EL (cell line): ENCODE results near the gene SPDEF.

Source experiments
- DNase-seq: peaks from one replicate; pipeline ENCODE4 v3.0.0-alpha.2; 2016

The SPDEF gene

DNA sequence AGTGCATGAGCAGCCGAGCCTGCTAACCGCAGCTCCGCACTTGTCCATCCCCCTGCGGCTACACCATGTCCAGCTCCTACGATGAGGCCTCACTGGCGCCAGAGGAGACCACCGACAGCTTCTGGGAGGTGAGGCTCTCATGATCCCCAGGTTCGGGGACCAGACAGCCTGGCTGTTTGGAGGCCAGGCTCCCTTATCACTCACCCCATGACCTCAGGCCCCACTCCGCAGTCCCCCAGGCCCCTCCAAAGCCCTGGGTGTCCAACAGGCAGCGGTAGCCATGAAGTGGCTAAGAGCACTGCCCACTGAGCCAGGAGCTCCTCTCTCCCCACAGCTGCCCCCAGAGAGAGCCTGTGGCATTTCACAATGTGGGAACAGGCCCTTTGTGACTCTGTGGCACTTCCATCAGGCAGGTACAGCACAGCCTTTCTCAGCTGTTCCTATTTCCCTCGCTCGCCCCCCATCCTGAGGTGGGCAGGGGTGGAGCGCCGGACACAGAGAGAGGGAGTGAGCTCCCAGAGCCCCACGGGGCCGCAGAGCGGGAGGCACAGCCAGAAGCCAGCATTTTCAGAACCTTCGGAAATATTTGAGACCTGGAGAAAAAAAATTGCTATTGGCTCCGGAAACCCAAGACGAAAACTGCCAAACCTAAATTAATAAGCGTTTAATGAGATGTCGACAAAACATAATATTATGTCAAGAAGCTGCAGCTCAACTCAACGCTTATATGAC is 29.7 kb downstream of the SPDEF start:
- DNase-seq: peak; percentile 7

DNA sequence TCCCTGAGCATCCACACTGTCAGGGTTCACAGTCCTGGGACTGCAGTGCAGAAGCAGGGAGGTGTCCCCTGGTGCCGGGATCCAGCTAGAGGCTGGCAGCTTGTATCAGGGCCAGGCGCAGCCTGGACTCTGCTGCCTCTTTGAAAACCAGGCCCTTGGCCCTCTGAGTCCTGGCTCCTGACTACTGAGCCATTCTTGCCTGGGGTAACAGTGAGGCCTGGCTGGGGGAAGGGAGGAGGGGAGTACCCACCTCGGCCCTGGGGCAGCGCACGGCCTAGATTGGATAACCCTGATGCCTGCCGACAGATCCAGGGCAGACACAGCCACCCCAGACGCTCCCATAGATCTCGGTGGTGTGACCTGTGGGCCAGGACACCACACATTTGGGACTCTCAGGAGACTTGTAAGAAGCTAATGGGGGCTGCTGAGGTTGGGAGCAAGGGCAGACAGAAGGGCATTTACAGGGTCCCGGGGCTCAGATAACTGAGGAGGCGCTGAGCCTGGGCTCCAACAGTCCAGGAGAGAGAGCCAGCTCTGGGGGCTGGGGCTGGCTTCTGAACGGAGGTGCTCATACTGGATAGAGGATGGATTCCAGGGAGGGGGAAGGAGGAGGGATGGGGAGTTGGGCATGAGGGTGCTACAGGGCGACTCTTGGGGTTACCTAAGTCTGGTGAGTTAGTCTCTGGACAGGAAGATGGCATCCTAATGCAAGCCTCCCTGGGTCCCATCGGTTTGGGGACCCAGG is 30.5 kb downstream of the SPDEF start:
- DNase-seq: no peak

DNA sequence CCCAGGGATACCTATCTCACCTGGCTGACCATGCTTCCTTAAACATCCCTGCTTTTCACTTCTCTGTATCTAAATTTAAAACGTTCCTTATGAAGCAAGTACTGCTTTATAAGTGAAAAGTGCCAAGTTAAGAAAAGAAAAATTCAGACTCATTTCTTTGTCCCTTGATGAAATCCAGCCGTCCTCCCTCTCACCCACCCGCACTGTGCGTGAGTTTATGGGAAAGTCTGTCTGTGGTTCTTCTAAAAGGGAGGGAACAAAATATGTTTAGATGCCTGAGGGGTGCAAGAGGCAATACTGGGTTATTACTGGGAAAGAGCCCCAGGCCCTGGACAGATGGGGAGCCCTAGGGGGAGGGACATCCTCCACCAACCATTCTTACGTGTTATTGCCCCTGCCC is 31.2 kb downstream of the SPDEF start:
- no peak for DNase-seq

DNA sequence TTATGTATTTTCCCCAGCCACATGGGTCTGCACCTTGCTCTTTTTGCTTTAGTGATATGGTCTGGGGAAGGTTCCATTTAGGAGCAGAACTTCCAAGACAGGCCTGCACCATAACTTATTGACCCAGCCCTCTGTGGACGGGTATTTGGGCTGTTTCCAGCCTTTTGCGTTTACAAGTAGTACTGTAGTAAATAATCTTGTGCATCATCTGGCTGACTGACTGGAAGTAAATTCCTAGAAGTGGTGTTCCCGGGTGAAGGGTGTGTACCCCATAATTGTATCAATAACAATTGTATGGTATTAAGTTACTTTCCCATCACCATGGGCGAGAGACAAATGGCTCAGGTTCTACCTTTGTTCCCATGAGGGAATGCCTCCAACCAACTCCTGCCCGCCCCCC is 31.6 kb downstream of the SPDEF start:
- DNase-seq: no peak

DNA sequence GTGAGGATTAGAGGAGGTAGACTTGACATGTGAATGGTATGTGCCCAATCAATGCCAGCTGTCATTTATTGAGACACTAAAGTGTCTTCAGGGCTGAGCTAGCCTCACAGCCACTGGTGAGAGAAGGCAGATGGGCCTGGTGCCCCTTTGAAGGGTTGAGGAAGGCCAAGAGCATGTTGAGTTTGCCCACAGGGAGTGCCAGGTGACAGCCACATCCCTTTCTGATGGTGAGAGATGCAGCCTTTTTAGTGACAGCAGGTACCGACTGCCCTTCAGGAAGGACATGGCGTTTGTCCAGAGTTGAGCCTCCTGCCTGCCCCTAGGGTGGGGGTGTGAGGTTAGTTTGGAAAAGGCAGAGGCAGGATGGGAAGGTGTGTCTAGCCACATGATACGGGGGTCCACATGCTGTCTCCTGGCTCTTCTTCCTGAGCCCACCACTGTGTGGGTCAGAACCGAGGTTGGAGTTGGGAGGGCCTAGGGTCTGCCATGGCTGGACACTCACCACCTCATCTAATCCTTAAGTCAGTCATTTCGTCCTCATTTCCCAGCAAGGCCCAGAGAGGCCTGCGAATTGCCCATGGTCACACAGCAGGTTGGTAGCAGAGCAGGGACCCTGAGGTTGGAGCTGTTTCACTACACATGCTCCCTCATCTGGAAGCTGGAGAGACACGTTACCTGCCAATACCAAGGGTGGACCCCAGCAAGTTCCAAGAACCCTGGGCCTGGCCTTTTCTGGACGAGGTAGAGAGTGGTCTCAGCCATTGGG is 32.5 kb downstream of the SPDEF start:
- no peak for DNase-seq

DNA sequence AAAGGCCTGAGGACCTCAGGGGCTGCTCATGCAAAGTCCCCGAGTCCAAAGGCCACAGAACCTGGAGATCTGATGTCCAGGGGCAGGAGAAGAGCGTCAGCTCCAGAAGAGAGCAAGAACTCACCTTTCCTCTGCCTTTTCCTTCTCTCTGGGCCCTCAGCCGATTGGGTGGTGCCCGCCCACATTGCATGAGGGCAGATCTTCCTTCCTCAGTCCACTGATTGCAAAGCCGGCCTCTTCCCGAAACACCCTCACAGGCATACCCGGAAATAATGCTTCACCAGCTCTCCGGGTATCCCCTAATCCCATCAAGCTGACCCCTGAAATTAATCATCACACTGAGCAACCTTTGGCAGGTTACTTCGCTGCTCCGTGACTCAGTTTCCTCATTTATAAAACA is 33.4 kb downstream of the SPDEF start:
- no peak for DNase-seq

DNA sequence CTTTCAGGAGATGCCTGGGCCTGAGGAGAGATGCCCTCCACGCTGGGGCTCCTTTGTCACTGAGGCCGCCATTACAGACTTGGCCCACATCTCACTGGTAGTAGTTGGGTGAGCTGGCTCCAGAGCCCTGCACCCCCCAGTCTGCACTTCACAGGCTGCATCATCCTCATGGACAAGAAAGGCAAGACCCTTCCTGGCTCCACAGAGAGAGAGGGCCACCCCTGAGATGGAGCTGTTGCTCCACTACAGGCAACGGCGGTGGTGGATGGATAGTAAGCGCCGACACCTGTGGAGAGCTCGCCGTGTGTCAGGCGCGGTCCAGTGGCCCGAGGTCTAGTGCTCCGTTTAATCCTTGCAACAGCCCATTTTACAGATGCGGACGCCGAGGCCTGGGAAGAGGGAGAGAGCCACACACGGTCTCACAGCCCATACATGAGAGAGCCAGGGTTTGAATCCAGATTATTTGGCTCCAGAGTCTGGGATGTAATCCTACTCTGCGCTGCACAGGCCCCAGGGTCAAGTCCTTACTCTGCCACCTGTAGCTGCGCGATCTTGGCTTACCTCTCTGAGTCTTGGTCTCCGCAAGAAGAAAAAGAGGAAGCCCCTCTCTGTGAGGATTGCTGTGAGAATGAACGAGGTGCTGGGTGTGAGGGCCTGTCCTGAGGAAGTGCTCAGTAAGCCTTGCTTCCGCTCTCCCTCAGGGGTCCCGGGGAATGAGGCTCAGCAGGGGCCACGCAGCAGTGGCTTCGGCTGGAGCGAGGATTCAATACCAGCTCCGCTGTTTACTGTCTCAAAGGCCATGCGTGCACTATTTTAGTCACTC is 34.5 kb downstream of the SPDEF start:
- DNase-seq: no peak

DNA sequence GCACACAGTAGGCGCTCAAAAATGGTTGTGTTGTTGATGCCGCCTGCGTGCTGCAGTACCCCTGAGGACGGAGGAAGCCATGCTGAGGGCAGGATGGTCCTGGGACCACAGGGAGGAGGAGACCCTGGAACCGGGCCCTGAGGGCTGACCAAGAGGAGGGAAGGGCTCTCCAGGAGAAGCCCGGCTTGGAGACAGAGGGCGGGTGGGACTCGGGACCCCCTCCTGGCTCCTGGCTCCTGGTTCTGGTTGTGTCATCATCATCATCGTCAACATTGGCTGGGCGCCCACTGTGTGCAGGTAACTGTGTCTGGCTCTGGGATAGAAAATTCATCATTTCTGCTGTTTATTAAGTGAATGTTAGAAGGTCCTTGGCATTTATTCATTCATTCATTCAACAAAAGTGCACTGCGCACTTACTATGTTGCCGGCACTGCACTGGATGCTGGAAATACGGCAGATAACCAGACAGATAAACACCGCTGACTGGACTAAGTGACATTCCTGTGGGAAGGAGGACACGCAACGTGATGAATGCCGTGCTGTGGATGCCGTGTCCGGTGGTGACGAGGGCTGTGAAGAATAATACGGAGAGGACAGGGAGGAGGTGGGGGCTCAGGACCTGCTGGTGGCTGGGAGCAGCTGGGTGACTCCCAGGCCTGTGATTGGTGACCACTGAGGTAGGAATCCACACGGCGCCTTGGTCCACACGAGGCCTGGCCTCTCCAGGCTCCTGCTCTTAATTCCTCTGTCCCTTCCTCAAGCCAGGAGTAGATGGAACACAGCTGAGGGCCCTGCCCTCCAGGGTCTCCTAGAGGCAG is 35.3 kb downstream of the SPDEF start:
- DNase-seq: no peak

DNA sequence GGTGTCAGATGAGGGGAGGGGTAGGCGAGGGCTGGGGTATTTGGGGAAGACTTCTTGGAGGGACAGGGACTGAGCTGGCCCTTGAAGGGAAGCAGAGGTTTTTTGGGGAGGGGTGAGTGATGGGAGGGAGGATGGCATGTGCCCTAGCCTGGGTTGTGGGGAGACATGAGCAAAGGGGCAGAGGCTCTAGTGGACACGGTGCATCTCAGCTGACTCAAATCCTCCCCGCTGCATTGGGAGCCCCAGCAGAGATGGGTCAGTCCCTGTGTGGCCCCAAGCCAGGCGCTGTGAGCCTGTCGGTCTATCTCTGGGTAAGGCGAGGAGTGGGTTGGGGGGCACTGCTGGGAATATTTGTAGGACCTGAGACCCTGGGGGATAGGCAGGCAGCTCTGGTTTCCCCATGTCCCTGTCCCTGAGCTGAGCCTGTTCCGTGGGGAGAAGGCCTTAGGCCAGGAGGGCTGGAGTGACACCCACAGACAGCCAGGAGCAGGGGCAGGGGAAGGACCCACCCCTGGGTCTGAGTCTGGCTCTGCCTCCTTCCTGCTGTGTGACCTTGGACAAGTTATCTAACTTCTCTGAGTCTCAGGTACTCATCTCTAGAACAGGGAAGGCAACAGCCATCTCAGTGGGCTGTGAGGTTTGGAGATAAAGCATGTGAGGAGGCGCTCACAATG is 36.0 kb downstream of the SPDEF start:
- no peak for DNase-seq

DNA sequence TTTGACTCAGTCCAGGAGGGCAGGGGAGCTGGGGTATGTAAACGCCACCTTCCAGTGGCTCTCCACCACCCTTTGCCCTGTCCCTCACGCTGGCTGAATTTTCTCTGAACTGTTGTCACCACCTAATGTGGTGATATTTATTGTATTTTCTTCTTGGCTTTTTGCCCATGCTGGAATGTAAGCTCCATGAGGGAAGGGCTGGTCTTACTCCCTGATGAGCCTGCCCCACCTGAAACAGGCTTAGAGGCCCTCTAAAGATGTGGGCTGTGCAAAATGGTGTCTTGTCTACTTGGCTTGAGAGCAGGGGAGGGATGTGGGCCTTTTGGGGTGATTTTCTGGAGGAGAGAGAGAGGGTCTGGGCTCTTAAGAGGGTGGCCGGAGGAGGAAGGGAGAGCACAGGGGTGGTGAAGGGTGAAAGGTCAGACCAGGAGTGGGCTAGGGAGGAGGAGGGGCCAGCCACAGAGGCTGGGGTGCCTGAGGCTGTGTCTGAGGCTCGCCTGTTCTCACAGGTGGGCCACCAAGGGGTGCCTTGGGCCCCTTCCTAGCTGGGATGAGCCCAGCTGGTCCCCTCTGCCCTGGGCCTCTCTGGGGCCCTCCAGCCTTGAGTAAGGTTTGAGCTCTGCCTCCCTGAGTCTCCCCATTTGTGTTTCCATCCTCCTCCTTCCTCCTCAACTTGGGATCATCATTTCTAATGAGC is 37.3 kb downstream of the SPDEF start:
- no peak for DNase-seq

DNA sequence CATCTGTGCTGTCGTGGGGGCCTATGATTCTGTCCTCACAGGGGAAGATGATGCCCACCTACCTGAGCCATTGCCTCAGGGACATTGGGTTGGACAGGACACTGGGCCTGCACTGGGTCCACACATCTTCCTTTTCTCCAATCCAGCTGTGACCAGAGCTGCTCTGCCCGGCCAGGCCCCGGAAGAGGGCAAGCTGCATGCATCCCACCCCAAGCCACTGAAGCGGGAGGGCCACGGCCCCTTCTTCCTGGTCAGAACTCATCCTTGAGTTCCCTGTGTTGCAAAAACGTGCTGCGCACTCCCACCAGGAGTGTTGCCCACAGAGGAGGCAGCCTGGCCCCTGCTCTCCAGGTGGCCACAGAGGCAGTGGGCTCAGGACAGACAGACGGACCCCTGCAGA is 38.2 kb downstream of the SPDEF start:
- no peak for DNase-seq

DNA sequence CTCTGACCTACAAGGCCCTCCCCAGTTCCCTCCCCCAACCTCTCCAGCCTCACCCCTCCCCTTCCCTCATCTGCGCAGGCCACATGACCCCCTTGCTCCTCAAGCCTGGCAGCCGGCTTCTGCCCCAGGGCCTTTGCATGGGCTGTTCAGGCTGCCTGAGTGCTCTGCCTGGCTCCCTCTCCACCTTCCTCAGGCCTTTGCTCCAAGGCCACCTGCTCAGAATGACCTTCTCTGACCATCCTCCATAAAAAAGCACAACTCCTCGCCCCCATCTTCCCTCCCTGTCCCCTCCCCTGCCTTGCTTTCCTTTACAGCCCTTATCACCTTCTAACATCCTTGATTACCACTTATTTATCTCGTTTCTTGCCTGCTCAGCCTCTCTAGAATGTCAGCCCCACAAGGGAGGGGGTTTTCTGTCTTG is 38.7 kb downstream of the SPDEF start:
- DNase-seq: no peak

DNA sequence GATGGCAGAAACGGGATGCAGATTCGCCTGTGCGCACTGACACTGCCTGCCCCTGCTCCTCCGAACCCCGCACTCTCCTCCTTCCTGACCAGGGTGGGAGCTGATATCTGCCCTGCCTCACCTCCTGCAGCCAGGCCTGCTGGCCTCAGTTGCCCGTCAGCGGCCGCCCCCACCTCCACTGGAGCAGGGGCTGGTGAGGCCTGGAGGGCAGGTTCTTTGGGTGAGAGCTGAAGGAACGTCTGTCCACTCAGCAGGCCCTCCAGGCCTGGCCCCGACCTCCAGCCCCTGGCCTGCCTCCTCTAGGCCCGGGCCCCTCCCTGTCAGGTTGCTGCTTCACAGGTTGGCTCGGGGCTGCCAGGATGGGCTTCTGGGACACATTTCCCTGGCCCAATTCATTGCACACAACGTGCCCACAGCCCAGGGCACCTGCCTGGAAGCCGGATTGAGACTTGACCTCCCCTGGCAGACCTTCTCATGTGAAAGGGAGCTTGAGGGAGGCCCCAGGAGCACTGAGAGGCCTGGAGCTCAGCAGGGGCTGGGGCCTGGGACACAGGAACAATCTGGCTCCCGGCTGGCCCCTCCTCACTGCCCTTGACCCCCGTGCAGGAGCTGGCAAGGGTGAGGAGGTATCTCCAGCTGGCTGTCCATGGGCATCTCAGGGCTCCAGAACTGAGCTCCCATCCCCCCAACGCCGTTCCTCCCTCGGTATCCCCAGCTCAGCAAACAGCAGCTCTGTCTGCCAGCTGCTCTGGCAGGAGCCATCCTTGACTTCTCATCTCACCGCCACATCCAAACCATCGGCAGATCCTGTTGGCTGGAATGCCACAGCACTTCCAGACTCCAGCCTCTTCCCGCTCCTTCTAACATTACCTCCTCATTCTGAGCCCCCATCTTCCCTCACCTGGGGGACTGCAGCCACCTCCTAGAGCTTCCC is 39.5 kb downstream of the SPDEF start:
- DNase-seq: no peak

DNA sequence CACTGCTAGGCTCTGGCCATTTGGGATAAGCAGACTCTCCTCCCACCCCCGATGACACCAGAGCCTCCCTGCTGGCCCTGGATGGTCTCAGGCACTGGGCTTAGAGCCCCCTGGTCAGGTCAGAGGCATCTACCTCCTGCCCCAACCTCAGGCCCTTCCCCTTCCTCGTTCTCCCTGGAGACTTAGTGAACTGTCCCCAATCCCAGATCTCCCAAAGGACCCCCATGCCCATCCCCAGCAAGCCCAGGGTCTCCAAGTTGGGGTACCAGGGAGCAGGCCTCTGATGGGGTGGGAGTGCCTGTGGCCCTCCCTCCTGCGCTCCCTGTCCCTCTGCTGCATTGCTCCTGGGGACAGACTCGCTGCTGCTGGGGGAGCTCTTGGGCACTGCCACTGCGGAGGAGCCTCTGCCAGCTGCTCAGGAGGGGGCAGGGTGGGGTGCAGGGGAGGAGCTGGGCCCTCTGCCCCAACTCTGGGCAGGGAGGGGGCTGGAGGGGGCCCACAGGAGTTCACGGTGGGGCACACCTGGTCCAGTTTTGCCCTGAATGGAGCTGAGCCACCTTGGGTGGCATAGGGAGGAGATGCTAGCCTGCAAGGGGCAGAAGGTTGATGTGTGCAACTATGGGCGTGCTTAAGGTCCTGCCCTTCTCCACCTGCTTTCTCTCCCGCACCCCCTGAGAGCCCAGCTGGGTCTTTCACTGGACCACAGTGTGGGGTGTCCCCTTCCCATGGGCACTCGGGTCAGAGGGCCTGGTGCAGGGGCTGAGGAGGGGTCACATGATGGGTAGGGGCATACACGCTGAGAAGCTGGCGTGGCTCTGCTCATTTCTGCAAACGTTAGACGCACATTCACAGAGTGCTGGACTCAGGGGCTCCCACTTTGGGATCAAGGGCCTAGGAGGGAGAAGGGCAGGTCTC is 40.4 kb downstream of the SPDEF start:
- no peak for DNase-seq

DNA sequence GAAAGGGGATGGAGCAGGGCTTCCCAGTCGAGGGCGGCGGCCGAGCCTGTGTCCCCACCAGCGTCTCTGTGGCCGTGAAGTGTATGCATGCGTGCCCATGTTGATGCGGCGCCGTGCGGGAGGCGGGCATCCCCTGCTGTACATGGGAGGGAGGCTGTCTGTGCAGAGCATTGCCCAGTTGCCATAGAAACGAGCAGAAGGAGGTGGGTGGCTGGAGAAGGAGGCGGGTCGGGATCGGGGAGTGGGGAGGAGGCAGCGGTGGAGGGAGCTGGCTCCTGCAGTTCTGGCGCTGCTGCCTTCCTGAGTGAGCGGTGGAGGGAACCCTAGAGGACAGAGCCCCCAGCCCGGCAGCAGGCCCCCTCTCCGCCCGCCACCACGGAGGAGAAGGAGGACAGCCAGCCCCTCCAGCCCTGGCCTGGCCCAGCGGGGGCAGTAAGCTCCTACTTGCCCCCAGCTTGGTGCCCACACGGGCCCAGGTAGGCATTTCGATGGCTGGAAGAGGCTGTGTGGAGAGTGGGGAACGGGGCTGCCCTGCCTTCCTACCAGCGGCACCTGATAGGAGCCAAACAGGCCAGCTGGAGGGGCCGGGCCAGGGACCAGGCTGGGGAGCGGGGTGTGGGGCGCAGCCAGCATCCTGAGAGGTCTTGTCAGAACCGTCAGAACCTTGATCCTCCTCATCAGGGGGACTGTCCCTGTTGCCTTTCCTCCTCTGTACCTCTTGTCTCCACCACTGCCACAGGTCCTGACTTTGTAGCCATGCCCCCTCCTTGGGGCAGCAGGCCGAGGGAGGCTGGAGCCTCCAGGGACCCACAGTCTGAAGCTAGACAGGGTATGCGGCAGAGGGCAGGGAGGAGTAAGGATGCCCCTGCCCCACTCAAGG is 41.3 kb downstream of the SPDEF start:
- DNase-seq: peak; percentile 41

DNA sequence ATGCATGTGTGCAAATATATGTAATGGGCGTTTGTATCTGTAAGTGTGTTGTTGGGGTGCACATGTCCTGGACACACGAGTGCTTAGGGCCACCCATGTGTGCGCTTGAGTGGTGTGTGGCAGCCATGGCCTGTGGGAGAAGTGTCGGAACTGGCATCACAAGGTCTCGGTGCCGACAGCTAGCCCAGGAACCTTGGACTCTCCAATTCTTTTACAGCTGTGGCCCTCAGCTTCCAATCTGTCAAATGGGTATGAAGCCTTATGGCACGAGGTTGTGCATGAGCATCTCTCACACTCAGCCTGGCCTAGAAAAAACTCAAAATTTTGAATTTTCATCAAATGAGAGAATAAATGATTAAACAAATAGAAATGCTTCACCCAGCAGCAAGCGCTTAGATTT is 42.0 kb downstream of the SPDEF start:
- DNase-seq: no peak

DNA sequence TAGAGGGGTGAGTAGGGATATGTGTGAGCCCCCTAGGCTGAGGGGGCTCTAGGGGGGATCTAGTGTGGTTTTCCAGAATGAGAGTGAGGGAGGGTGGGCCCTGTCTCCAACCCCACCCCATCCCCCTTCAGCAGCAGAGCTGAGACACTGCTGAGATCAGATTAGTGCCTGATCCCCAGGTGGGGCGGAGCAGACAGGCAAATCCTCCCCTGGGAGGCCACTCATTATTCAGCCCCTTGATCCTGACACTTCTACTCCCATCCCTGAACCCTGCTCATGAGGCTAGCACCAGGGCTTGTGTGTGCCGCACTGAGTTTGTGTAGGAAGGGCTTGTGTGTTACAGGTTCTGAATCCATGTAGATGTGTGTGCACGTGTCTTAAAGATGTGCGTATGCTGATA is 42.5 kb downstream of the SPDEF start:
- DNase-seq: no peak

DNA sequence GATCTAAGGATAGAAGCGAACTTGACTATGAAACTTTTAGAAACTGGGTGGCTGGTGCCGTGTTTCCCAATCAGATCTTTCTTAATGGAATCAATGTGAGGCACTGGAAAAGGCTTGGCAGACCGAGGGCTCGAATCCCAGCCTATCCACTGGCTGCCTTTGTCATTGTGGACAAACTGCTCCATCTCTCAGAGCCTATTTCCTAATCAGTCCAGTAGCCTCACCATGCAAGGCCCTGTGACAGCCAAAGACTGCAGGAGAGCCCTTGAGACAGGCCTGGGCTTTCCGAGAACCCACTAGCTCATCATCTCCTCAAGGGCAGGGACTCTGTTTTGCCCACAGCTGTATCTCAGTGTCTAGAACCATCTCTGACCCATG is 43.4 kb downstream of the SPDEF start:
- no peak for DNase-seq
